NCI-H345 (cell line): ENCODE results near the gene NRG2.

ENCODE experiments used
- DNase-seq: peaks from one replicate; lab custom pipeline; 2025; lab: John Stamatoyannopoulos, UW

Gene NRG2

DNA sequence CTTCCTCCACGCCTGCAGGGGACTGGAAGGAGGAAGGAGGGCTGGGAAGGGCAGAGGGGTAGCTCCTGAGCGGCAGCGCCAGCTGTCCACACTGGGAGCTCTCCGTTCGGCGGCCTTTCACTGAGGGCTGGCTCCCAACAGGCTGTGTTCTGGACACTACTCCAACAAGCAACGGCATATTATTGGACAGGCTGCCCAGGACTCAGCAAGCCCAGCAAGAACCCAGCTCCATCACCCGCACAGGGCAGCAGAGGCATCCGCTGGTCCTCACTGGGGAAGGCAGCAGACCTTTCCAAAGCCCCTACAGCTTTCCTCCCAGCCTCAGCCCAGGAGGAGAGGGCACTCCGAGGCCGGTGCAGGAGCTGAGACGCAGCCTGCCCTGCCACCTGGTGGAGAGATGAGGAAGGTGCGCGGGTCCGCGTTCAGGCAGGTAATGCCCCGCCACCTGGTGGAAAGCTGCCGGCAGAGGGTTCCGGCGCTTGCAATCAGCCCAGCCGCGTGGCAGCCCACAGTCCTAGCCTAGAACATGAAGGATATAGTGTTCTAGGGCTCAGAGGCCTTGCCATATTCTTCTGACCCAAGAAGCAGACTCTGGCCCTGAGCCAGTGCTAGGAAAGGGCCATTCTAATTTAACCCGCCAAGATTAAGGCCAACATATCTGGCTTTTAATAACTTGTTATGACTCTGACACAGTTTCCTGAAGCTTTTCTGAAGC, 74.4 kb downstream of the NRG2 start:
- peak; percentile 87 for DNase-seq

DNA sequence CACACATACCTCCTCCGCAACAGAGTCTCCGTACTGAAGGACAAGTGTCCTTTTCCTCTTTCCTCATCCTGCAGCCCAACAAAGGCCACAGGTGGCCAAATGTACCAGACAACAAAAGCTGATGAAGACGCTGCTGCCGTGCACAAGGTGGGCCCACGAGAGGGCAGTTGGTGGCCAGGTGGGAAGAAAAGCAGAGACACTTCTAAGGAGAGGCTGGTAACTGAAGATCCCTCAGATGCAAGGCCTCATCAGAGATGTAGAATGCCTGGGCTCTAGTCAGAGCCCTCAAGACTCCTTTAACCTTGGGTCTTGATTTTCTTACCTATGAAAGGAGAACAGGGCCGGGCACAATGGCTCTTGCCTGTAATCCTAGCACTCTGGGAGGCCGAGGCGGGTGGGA, 75.7 kb downstream of the NRG2 start:
- DNase-seq = no peak

DNA sequence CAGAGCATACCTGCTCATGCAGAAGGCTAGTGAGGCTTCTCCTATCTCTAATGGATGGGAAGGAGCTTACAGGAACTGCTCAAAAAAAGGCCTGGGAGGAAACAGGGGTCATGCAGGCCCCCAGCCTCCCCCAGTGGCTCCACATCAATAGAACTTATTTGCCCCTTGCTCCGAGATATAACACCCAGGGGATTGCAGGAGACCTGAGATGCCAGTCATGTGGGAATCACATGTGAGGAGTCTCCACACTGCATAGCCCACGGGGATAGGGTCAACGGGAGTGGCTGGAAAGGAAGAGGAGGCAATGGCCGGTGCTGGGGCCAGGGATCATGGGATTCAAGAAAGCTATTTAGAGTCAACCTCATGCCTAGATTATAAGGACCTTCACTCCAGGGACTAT, 76.2 kb downstream of the NRG2 start:
- DNase-seq = no peak

DNA sequence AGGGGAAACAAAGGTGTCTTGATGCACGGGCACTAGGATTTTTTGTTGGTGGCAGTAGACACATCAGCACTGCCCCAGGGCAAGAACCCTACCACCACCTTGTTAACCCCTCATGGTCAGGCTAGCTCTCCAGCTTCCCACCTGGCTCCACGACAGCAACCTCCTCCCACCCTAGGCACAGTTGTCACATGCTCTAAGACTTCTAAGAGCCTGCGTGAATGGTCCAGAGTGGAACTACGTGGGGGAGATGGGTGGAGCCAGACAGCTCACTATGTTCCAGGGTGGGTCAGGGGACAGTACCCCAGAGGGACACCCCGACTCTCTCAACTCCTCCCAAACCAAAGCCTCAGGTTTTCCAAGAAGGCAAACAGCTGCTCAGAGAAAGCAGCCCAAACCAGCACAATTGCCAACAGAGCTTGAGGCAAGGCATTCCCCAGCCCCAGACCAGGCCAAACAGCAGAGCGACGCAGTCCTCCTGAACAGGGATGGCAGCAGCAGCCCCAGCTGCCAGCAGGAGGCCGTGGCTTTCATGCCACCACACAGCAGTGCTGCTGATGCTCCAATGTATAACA, 78.0 kb downstream of the NRG2 start:
- no peak for DNase-seq

GRCh38 chr5:139964266-139964993, 78.7 kb downstream of the NRG2 start:
- DNase-seq = no peak

- DNase-seq = no peak
These were observed 80.7 kb downstream of the NRG2 start for GRCh38 chr5:139962445-139962844.

DNA sequence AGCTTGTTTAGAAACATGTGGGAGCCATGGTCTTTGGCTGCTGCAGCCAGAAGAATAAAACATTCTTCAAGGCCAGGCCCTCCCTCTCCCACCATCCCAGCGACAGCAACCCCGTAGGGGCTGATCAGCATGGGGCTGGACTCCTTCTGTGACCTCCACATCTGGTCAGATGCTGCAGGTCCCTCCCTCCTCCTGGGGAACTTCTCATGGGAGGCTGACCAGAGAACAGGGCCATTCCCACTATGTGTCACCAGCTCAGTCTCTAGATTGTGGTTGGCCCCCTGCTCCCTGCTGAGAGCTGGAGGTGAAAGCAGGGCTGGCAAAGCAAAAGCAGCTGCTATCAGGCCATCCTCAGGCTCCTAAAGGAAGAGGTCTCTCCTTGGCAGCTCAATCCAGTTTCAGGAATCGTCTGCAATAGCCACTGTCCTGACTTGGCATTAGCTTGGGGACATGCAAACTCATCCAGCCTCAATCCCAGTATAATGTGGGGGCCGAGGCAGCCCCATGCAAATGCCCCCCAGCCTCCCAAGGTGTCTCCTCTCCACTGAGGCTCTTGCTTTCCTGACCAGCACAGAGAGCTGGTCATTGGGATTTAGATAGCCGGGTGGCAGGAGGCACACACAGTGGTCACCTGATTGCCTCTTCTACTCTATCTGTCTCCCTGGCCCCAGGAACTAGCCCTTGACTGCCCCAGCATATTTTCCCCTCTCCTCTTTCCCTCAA, 81.5 kb downstream of the NRG2 start:
- no peak for DNase-seq

- DNase-seq = no peak
These were observed 82.2 kb downstream of the NRG2 start for GRCh38 chr5:139960723-139961383.

- no peak for DNase-seq
These were observed 84.5 kb downstream of the NRG2 start for GRCh38 chr5:139958432-139959148.

GRCh38 chr5:139956342-139956741, 86.8 kb downstream of the NRG2 start:
- DNase-seq = no peak

DNA sequence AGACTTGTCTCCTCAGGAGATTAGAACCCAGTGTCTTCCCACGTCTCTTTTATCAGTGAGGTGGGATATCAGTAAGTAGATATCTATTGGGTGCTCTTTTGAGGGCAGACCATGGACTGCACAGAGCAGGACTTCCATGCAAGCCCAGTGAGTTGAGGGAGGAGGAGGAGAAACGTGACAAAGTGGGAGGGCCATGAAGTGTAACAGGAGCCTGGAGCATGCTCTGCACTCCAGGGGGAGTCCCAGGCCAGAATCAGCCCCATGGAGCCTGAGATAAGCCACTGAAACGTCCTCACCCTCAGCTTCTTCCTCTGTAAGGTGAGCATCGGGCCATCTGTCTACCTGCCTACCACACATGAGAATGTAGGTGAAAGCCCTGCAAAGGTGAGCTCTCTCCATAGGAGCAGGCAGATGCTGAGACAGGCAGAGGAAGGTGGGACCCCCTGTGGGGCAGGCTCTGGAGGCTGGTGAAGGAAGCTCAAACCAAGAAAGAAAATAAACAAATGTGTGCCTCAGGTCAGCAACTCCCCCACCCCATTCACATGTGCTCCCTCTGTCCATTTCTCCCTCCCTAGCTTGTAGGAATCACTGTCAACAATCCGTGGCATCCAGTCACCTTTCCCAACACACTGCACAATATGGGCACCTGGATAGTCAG, 87.4 kb downstream of the NRG2 start:
- no peak for DNase-seq

- no peak for DNase-seq
These were observed 88.0 kb downstream of the NRG2 start for GRCh38 chr5:139955053-139955605.

DNA sequence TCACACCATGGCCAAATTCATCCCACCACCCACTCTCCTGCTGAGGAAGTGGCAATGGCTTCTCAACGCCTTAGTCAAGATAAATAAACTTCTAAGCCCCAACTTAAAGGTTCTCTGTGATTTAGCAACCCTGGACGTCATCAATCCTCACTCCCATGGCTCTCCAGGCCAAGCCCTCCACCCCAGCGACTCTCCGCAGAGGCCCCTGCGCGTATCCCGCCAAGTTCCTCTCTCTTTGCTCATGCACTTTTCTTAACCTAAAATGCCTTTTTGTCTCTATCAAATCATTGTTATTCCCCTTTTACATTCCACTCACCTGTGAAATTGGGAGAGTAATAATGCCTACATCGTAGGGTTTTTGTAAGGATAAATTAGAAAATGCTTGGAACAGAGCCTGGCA, 88.6 kb downstream of the NRG2 start:
- DNase-seq = no peak

DNA sequence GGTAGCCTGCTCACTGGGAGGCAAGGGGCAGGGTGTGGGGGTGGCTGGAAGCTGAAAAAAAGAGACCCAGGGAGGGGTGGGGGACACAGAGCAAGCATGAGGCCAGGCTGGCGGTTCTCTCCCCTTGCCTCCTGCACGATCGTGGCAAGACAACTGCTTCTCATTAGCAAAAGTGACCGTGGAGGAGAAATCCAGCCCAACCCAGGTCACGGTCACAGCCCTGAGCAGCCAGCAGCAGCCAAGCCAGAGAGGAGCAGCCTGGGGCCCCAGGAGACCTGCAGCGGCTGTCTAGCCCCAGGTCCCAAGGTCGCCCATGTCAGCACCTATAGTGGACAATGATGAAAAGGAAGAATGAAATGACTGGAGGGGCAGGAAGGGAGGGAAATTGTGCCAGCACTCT, 89.1 kb downstream of the NRG2 start:
- no peak for DNase-seq

DNA sequence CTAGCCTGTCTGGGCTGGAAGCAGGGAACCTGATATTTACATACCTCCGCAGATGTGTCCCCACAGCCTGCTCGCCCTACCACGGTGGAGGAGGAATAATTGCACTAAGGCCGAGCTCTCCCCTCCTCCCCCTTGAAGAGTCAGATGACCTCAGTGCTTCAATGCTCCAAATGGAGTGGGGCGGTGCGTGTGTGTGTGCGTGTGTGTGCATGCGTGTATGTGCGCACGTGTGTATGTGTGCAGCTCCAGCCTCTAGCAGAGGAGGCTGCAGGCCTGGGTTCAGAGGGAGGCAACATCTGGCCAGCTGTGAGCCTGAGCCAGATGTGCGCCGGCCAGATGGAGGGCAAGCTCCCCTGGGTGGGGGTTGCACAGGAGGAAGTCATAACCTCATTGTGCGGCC, 90.5 kb downstream of the NRG2 start:
- no peak for DNase-seq

GRCh38 chr5:139951983-139952382, 91.1 kb downstream of the NRG2 start:
- no peak for DNase-seq

- DNase-seq = no peak
These were observed 91.7 kb downstream of the NRG2 start for GRCh38 chr5:139951296-139951924.

GRCh38 chr5:139950436-139950835, 92.7 kb downstream of the NRG2 start:
- DNase-seq = no peak

DNA sequence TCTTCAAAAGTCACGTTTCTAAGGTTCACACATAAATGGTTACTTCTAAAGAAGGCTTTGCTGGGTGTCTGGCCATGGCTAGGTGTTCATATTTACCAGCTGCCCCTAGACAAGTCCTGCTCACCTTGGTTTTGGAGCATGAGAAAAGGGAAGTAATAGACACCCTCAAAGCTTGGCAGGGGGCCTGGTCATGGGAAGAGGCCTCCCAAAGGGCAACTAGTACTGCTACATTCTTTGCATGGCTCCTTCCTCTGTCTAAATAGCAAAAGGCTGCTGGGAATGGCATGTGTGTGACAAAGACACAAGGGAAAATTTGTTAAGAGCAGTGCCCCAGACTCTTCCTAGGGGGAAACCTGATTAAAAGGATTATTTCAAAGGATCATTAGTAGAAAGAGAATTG, 93.4 kb downstream of the NRG2 start:
- no peak for DNase-seq

DNA sequence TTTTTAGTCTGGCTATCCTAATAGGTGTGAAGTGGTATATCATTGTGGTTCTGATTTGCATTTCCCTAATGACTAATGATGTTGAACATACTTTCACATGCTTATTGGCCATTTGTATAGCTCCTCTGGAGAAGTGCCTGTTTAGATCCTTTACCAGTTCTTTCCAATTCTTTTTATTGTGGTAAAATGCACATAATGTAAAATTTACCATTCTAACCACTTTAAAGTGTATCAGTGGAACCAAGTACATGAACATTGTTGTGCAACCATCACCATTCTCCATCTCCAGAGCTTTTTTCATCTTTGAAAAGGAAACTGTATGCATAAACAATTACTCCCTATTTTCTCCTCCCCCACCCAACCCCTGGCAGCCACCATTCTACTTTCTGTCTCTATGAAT, 95.4 kb downstream of the NRG2 start:
- DNase-seq = no peak
